GM23248 (cell line): ENCODE results near the gene PADI4.

Source experiments
- EZH2 ChIP-seq: fragments of 200-600 bp; sonication (generic); IDR thresholded peaks from 2 replicates; pipeline ENCODE4 v1.6.1; 2018; ENCODE audit warnings: antibody characterized with exemption, mild to moderate bottlenecking; ENCODE audit not compliant: insufficient read depth, poor library complexity, severe bottlenecking
- EZH2phosphoT487 ChIP-seq: fragments of 200-600 bp; sonication (generic); IDR thresholded peaks from 2 replicates; pipeline ENCODE4 v1.6.1; 2018; ENCODE audit warnings: antibody characterized with exemption, moderate library complexity, mild to moderate bottlenecking, low read depth; ENCODE audit not compliant: insufficient read depth

GRCh38 chr1:17330856-17331255 lies 22.9 kb downstream of the PADI4 start:
- TF ChIP-seq EZH2: no peak
- no peak for TF ChIP-seq EZH2phosphoT487
